ENCODE data around the gene DYNC1I2. TPM values are rescaled to one million over a fixed set of nuclear protein-coding genes. Genes with fewer than 3 reads are reported as not detected.
A peak's percentile ranks its signal among the peaks of the same experiment; 100 is the strongest.

DYNC1I2 gene
- total and polyA plus RNA-seq, 2 donors (not counting 3 experiments of a cell fraction or from before 2014, with no cell fraction given): 131 to 138 TPM

DNA sequence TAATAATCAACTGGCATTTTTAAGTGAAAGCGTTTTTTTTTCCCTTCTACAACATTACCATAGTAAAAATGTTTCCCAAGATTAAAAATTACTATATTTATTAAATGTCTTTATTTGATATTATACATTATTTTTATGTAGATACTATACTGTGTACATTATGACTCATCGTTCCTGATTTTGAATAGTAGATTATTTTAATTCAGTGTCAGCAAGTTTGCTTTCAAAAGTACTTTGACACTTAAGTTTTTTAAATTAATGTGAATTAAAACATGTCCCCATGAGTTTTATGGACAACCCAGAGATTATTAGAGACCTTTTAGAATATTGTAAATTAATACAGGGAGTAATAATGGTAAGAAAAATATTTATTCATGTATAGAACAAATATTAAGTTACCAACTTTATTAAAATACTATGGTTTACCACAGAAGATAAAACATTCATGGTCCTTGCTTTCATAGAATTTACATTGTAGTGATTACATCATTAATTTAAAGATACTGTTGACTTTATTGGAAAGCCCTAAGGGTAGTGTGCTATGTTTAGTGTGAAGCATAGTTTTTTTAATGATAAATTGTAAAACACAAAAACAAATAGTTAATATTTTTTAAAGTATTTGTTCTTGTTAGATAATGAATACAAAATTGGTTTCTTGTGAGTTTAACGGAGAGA is 21.9 kb downstream of the DYNC1I2 start:
- Histone ChIP-seq H3K4me1 (ENCODE audit: control insufficient read depth, extremely low read depth, insufficient read depth, low read length) (peaks cover 39% of the 10 kb centered on the region), H3K36me3 (ENCODE audit: control insufficient read depth in 2 of 2, extremely low read depth in 1 of 2, insufficient read depth in 2 of 2, low read length in 2 of 2) (no peaks in the 10 kb centered on the region), H3K9me1 (replicated peaks; ENCODE audit: control insufficient read depth, extremely low read depth, insufficient read depth, low read length) (no peaks in the 10 kb centered on the region), H3K4me2 (ENCODE audit: insufficient read depth, low read length) (no peak overlapping the region), H3K27ac (ENCODE audit: insufficient read depth, low read depth, low read length) (peak overlapping the region; percentile 5), H3K9me3 (replicated peaks; ENCODE audit: control insufficient read depth, insufficient read depth, low read length) (no peaks in the 10 kb centered on the region), H3K4me3 (replicated peaks in 1 of 3; ENCODE audit: insufficient read depth in 1 of 3, low read depth in 1 of 3, low read length in 3 of 3) (no peak overlapping the region), H2AFZ (ENCODE audit: low read depth, low read length) (no peak overlapping the region), H3K79me2 (ENCODE audit: control insufficient read depth, insufficient read depth, low read length) (peaks cover 68% of the 10 kb centered on the region), H4K20me1 (replicated peaks; ENCODE audit: control insufficient read depth, extremely low read depth, insufficient read depth, low read length) (peaks cover 3% of the 10 kb centered on the region), H3K9ac (replicated peaks; ENCODE audit: extremely low read depth, insufficient read depth, low read length) (no peak overlapping the region), H3K27me3 (ENCODE audit: control insufficient read depth in 2 of 2, insufficient read depth in 2 of 2, low read length in 2 of 2) (no peaks in the 10 kb centered on the region)
- no peak for FAIRE-seq
- CTCF ChIA-PET: interaction anchor here (4.0 kb wide), 1 partner anchor 15 kb away, joined by 40 read pairs; no protein-coding TSS in a partner anchor
- dilution Hi-C loops (cut with MboI; ENCODE audit: extremely low pct_ligation_motif_present, low sequenced_read_pairs): no loop called here
- peak; percentile 22 for DNase-seq (ENCODE audit: low read depth, low spot score)
- intact Hi-C loops (cut with micrococcal nuclease): loop anchor here (10.0 kb wide), 1 partner anchor 756 kb away; no protein-coding TSS in a partner anchor
- TF ChIP-seq POLR2A (IDR thresholded peaks at IDR 0.05; ENCODE audit: low read depth, low read length) (no peak), MYC (IDR thresholded peaks at IDR 0.05; ENCODE audit: low read depth, low read length) (no peak), CTCF (IDR thresholded peaks at IDR 0.05; ENCODE audit: extremely low read depth in 1 of 2, insufficient read depth in 1 of 2, low read depth in 1 of 2, low read length in 2 of 2) (no peak), MAX (IDR thresholded peaks at IDR 0.05; ENCODE audit: insufficient read depth, insufficient read length) (no peak), POLR2AphosphoS5 (IDR thresholded peaks at IDR 0.05; ENCODE audit: insufficient read depth, low read depth, low read length) (no peak), GATA2 (IDR thresholded peaks at IDR 0.05; ENCODE audit: insufficient read depth, insufficient read length, low read depth, low read length) (no peak), FOS (IDR thresholded peaks at IDR 0.05; ENCODE audit: borderline replicate concordance, insufficient read depth, low read length) (peak; percentile 69), EZH2 (IDR thresholded peaks at IDR 0.05; ENCODE audit: borderline replicate concordance, low read depth, low read length, severe bottlenecking) (no peak), JUN (IDR thresholded peaks at IDR 0.05; ENCODE audit: borderline replicate concordance, insufficient read depth, insufficient read length, low read depth) (peak; percentile 46)
- POLR2A ChIA-PET: no interaction called here
- BruUV-seq (replicated peaks): no TSS peak
